Activated CD4-positive, CD25-positive, alpha-beta regulatory T cell treated with anti-CD3 and anti-CD28 coated beads, Interleukin-2, amount 50 U/mL, for 16 hours (primary cell): Measurements from ENCODE around the gene ABCC11.
"Not testable (repeated sequence)": the region's sequence is repeated elsewhere in the genome, so short reads cannot be mapped to it uniquely, and the experiment has no call there.

Source experiments
- DNase-seq: peaks from one replicate; pipeline ENCODE4 v3.0.0-alpha.2; 2020; ENCODE audit warnings: low read depth, low spot score

Gene ABCC11

DNA sequence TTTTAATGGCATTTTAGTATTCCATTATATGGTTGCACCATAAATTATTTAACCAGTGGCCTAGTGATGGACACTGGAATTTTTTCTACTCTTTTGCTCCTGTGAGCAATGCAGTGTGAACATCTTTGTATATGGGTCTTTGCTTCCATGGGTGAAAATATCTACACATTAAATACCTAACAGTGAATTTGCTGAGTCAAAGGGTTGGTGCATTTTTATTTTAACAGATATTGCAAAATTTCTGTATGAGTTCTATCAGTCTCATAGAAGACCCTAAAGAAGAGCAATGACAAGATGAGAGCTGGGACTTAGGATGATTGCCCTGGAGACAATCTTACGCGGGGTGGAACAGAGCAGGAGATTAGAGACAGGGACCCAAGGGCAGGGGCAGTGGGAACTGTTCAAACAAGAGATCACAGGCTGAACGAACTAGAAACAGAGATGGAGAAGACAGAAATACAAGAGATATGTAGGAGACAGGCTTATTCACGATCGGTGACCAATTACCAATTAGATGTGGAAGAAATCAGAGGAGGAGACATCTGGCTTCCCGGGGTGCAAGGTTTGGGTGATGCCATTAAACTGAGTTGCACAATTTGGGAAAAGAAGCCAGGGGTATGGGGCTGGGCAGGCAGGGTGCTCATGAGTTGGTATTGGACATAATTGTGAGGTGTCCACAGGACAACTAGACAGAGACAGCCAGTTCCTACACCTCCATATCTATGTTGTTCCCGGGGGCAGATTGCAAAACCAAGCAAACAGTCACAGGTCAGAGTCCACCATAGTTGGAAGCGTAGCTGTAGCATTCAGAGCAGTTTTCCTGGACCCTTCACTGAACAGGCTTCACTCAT, 43.1 kb downstream of the ABCC11 start:
- no peak for DNase-seq

DNA sequence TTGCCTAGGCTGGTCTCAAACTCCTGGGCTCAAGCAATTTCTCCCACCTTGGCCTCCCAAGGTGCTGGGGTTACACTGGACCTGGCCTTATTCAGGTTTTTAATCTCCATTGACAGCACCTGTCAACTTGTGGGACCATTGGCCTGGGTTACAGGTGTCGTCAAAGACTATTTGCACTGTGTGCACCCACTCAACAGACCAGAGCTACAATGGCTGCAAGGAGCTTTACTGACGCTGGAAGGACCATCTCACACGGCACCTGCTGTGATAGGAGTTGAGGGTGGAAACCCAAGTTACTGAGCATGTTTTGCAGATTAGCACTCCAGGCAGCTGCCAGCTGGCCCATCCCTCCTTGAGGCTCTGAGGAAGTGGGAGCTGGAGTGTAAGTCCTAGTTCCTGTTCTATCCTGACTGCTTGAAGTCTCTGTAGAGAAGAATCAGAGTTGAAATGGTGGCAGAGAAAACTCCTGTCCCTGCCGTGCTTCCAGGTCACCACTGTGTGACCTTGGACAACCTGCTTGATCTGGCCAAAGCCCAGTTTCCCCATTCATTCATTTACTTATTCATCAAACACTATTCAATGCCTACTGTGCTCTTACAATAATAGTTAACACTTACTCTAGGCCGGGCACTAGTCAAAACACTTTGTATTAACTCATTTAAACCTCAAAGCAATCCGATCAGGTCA, 45.7 kb downstream of the ABCC11 start:
- no peak for DNase-seq

DNA sequence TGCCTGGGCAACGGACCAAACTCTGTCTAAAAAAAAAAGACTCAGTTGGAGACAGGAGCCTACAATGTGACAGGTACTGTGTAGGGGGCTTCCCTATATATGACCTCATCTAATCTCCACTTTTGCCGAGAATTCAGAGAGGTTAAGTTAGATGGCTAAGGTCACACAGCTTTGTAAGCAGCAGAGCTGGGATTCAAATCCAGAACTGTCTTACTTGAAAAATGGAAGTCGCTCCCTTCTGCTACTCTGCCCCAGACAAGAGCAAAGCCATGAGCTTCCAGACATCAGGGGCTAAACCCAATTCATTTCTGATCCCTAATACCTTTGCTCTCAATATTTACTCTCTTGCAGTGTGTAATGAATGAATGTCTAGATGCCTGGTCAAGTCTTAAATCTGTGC, 50.0 kb downstream of the ABCC11 start:
- DNase-seq = no peak

DNA sequence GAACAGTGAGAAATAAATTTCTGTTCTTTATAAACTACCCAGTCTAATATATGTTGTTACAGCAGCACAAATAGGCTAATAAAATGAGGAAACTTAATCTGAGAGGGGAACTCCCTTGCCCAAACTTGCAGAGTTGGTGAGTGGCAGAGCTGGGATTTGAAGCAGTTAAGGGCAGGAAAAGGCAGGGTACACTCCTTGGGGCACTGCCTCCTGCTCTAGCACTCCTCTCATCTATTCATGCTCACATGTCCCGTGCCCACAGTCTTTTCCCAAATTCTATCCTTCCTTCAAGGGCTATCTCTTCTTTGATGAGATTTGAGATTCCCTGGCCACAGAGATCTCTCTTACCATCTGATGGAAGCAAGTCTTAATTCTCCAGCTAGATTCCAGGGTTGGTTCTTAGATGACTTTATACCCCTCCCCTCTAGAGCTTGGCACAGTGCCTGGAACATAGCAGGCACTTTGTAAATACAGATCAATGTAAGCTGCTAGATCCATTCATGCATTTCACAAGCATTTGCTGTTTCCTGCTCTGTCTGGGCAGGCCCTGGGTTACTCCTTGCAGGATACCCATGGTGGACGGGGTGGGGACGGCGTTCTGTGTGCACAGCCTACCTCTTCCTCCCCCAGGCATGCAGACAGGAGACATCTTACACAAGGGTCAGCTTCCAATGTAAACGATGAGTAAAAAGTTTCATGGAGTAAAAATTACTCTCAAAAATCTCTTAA, 52.3 kb downstream of the ABCC11 start:
- no peak for DNase-seq

DNA sequence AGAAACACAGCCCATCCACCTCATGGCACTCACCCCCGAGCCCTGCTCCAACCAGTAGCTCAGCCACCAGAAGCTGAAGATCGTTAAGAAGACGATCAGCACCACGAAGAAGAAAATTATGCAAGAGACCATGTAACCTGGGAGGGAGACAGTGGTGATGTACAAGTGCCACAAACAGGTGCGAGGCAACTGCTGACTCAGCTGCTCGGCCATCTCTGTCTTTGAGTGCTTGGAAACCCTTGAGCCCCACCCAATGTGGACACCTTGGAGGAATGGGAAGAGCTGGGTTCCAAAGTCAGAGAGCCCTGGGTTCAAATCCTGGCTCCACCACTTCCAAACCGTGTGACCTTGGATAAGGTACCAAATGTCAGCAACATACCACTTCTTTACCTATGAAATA, 53.5 kb downstream of the ABCC11 start:
- no peak for DNase-seq

DNA sequence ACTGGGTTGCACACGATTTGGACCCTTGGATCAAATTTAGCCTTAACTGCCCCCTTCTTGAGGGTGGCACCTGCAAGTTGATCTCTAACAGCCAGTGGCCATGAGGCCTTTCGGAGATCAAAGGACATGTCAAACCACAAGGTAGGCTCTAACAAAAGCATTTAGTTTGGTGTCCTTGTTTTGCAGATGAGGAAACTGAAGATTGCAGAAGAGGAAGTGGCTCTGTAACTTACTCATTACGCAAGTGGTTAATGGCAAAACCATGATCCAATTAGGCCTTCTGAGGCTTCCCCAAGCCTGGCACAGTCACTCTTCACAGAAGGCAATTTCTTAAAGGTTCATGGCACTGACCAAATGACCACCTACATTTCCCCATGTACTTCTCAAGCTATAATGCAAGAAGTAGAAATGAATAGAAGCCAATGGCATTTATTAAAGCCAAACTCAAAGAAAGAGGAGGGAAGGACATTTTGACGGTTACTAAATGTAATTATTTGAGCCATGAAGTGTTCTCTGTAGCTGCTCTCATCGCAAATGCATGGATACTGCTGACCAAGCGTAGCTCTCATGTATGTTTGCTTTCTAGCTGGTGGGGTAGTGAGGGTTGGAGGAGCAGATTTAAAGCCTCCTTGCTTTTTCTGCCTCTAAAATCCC, 58.8 kb downstream of the ABCC11 start:
- no peak for DNase-seq

DNA sequence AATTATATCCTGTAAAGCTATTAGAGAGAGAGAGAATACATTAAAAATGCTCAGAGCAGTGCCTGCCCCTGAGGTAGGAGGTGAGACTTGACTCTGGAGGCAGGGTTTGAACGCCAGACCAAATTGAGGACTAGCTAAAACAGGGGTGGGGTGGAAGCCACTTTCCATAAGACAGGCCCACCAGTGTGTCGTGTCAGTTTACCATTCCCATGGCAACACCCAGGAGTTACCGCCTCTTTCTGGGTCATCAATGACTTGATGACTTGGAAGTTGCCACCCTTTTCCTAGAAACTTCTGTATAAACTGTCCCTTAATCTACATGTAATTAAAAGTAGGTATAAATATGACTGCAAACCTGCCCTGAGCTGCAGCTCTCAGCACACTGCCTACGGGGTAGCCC, 59.6 kb downstream of the ABCC11 start:
- no peak for DNase-seq

DNA sequence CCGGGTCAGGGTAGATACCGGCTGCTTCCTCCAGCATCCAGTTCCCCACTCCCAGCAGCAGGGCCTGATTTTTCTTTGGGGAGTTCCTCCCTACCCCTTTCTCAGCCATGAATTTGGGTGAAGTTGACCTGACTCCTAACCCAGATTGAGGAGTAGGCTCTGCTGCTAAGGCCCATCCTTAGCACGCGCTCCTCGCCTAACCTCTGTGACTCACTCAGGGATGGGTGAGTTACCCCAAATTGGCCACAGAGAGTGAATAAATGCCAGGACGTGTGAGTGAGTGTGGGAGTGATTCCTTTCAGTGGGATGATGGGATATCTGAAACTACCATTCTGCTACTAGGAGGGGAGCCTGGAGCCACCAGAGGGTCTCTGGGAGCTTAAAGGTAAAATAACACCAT, 62.7 kb downstream of the ABCC11 start:
- no peak for DNase-seq

DNA sequence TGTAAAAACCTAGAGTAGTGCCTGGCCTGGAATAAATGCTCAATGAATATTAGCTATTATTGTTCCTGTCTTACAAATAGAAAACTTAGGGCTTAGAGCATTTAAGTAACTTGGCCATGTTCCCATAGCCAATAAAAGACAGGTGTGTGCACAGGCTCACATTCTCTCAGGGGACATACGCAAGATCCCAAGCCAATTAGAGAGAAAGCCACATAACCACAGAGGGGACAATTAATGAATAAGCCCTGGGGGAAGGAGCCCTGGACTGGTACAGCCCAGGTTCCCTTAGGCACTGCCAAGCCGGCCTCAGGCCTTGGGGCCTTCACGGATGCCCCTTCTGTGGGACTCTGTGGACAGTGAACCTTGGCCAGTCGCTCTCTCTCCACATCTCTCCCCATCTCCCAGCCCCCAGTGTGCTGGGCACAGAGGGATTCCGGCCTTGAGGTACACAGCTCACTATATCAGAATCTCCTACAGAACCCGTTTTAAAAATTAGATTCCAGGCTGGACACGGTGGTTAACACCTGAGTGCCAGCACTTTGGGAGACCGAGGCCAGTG, 64.3 kb downstream of the ABCC11 start:
- no peak for DNase-seq

DNA sequence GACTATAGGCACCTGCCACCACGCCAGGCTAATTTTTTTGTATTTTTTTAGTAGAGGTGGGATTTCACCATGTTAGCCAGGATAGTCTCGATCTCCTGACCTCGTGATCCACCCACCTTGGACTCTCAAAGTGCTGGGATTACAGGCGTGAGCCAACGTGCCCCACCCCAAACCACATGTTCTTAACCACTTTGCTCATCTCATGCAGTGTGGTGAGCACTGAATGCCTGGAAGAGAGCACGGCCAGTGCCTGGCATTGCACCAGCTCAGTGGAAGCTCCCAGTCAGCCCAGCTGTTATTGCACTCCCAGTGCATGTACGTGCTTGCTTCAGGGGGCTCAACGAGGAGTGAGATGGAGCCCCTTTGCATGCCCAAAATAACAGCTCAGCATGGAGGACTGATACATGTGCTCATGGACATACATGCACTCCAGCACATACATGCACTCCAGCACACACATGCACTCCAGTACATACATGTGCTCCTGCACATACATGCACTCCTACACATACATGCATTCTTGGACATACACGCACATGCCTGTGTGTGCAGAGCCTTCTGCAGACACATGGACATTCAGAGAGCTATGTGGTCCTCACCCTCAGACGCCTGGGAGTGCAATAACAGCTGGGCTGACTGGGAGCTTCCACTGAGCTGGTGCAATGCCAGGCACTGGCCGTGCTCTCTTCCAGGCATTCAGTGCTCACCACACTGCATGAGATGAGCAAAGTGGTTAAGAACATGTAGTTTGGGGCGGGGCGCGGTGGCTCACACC, 65.4 kb downstream of the ABCC11 start:
- not testable (repeated sequence) for DNase-seq

DNA sequence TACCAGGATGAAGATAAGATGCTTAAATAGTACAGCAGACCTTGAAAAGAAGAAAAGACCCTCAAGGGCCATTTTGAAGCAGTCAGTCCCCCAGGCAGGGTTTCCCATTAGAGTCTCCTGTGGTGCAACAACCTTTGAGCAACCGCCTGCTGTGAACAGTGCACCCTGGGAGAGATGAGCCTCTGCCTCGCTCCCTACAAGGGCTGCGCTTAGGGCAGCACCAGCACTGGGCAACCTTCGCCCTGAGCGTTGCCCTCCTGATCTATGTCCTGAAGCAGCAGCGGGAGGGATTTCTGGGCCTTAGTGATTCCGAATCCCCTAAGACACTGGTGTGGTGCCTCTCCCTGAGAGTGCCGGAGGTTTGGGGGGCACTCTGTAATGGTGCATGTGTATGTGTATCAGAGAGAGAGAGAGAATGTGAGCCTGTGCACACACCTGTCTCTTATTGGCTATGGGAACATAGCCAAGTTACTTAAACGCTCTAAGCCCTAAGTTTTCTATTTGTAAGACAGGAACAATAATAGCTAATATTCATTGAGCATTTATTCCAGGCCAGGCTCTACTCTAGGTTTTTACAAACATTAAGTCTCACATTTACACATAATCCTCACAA, 66.4 kb downstream of the ABCC11 start:
- no peak for DNase-seq

DNA sequence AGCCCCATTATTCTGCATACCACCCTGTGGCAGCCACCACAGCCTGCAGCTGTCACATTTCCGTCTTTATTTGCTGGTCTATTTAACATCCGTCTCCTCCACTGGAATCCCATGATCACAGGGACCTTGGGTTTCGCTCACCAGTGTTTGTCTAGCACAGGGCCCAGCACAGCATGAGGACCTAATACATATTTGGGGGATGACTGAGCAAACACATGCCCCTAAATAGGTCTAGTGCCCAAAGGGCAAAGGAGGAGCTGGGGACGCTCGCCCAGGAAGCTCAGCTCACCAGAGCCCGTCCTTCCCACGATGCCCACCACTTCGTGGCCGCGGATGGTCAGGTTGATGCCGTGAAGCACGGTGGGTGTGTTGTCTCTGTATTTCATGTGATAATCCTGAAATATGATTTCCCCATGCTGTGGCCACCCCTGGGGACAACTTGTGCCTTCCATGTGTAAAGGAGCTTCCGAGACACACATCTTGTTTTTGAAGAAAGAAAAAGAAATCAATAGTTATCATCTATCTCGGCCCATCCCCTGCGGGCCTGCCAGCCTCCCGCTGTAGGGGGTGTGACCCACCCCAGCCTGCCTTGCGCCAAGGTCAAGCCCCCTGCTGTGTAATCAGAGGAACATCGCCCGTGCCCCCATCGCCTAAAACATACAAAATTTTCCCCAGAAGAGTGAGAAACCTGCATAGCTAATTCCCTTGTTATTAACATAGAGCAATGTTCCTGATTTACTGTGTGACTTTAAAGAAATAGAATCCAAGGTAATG, 70.5 kb downstream of the ABCC11 start:
- DNase-seq = no peak

DNA sequence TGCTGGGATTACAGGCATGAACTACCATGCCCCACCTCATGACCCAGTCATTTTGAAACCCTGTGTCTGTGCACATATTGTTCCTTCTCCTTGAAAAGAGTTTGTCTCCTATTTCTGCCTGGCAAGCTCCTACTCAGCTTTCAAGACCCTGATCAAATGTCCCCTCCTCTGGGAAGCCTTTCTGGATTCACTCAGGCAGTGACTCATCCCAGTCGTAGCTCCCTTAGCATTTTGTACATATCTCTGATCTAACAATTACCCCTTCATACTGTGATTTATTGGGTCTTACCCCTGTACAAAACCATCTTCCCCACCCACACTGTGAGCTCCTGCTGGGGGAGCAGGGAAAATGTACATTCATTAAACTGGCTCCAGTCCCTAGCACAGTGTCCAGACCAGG, 73.5 kb downstream of the ABCC11 start:
- no peak for DNase-seq

DNA sequence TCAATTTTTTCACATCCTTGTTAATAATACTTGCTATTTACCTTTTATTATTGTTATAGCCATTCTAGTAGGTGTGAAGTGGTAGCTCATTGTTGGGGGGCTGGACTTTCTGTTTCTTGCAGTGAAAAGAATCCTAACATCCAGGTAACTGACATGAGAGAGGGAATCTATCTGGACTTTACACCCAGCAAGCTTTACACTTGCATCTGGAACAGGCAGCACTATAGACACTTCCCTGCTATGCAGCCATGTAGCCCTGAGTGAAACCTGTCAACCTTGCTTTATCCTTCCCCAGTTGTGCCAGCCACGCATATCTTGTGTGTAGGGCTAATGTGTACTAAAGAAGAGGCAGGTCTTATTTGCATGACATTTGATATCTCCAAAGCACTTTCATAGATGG, 74.7 kb downstream of the ABCC11 start:
- no peak for DNase-seq

DNA sequence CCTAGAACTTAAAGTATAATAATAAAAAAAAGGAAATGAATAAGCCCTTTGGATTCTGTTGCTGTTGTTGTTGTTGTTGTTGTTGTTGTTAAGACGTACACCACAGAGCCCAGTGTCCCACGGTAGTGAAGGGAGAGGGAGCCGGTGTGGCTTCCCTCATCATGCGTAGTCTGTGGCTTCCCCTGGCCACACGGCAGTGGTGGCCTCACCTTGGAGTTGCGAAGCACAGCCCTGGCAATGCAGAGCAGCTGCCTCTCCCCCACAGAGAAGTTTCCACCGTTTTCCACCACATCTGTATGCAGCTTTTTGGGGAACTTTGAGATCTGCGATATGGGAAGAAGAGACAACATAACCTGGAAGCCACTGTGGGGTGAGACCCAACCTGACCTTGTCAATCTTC, 77.4 kb downstream of the ABCC11 start:
- DNase-seq = no peak

DNA sequence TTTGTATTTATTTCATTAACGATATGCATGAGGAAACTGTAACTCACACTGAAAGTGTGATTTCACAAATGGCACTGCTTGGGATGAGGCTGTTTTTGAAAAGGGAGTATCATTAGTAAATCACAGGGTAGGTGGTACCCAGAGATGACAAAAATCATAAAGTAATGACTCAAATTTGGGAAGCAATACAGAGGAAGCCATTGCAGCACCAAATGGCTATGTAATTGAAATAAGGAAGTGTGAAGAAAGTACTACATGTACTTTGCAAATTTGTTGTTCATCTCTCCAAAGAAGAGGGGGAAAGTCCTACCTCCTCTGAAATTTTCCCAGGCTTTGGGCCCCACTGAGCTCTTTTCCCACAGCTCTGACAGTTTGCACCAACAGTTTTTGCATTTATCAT, 79.3 kb downstream of the ABCC11 start:
- DNase-seq = no peak

DNA sequence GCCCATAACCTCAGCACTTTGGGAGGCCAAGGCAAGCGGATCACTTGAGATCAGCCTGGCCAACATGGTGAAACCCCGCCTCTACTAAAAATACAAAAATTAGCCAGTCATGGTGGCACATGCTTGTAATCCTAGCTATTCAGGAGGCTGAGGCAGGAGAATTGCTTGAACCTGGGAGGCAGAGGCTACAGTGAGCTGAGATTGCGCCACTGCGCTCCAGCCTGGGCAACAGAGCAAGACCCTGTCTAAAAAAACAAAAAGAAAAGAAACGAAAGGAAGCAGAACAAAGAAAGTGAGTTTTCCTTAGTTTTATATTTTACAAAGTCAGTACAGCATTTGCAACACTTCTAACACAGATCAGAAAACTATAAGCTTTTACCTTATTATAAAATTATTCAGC, 80.7 kb downstream of the ABCC11 start:
- DNase-seq = not testable (repeated sequence)

DNA sequence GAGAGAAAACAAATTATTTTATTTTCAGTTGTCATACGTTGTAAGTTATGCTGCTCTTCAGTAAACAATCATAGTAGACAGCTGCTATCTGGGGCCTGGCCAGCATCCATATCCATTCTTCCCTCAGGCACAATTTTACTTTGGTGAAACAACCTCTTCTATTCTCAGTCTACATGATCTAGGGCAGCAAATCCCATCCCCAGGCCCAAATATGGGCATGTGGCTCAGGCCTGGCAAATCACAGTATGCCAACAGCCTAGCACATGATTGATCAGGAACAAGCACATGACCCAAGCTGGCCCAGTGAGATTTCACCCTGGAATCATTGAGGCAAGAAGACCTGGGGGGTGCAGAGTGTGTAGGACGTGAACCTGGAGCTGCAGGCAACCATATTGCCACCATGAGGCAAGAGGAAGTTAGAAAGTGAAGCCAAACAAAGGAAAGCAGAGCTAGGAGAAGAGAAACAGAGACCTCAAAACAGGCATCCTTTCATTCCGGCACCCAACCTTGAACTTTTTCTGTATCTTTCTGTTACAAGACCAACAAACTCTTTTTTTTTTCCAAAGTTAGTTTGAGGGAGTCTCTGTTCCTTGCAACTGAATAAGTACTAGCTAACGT, 81.3 kb downstream of the ABCC11 start:
- no peak for DNase-seq
